Vagina (tissue), 2 donors: Measurements from ENCODE around the gene NACAD.

Experiments used
- CTCF ChIP-seq, 3 experiments: fragments of 450-650 bp in 2 of 3; fragments of 200-600 bp in 1 of 3; sonication (generic) in 1 of 3; IDR thresholded peaks; one replicate each; pipeline ENCODE4 v1.5.1; 2017 to 2019; ENCODE audit warnings: antibody characterized with exemption in 3 of 3, mild to moderate bottlenecking in 2 of 3, moderate library complexity in 2 of 3
- POLR2A ChIP-seq, 2 donors: fragments of 450-650 bp; IDR thresholded peaks; one replicate each; pipeline ENCODE4 v1.6.1; 2017; ENCODE audit warnings: antibody characterized with exemption in 2 of 2, mild to moderate bottlenecking in 2 of 2, moderate library complexity in 2 of 2
- POLR2AphosphoS5 ChIP-seq, 2 donors: sonication (generic); formaldehyde crosslinking; IDR thresholded peaks; one replicate each; pipeline ENCODE4 v1.9.0; 2017; ENCODE audit warnings: antibody characterized with exemption in 2 of 2, mild to moderate bottlenecking in 2 of 2, low read depth in 1 of 2; ENCODE audit not compliant: insufficient read depth in 1 of 2

- TF ChIP-seq CTCF (IDR thresholded peaks at IDR 0.05): no peak
- no peak for TF ChIP-seq POLR2AphosphoS5 (IDR thresholded peaks at IDR 0.05; ENCODE audit: insufficient read depth in 1 of 2, low read depth in 1 of 2)
- TF ChIP-seq POLR2A (IDR thresholded peaks at IDR 0.05): no peak
These were observed 28.8 kb upstream of the NACAD start for GRCh38 chr7:45117582-45117981.
